Right lobe of liver (tissue), 6 donors: Measurements from ENCODE around the gene NFATC1. TPM values are rescaled to one million over a fixed set of nuclear protein-coding genes. Genes with fewer than 3 reads are reported as not detected.

ENCODE experiments used
- ATAC-seq, 4 donors: fragments of 200-7000 bp; cut with Tn5 transposase; one replicate each; pipeline ENCODE4 v1.9.1; 2020; ENCODE audit warnings: mild to moderate bottlenecking in 4 of 4, moderate library complexity in 4 of 4
- DNase-seq, 3 donors: peaks; one replicate each; pipeline ENCODE4 v3.0.0-alpha.2; 2020
- H3K27ac ChIP-seq, 3 donors: fragments of 200-600 bp; one replicate each; pipeline ENCODE4 v1.8.0; 2022
- H3K27me3 ChIP-seq, 2 donors: fragments of 200-600 bp; one replicate each; pipeline ENCODE4 v1.8.0; 2022
- H3K36me3 ChIP-seq, 4 donors: fragments of 200-600 bp; sonication (generic) in 1 of 4; one replicate each; pipeline versions ENCODE4 v1.5.1 to v1.8.0; 2017 to 2022; ENCODE audit warnings: control low read depth in 1 of 4
- H3K4me1 ChIP-seq, 4 donors: fragments of 200-600 bp; sonication (generic) in 1 of 4; one replicate each; pipeline versions ENCODE4 v1.5.1 to v1.8.0; 2017 to 2022; ENCODE audit warnings: control low read depth in 1 of 4
- H3K4me3 ChIP-seq, 3 donors: fragments of 200-600 bp; one replicate each; pipeline ENCODE4 v1.8.0; 2022
- H3K9me3 ChIP-seq, 4 donors: fragments of 200-600 bp; sonication (generic) in 1 of 4; one replicate each; pipeline versions ENCODE4 v1.5.1 to v1.8.0; 2017 to 2022; ENCODE audit warnings: control low read depth in 1 of 4
- POLR2A ChIP-seq: fragments of 450-650 bp; IDR thresholded peaks from one replicate; pipeline ENCODE4 v1.6.1; 2017; ENCODE audit warnings: antibody characterized with exemption, mild to moderate bottlenecking
- WGBS: methylation state at CpG from one replicate; pipeline ENCODE4 v1.1.6; 2018; ENCODE audit warnings: low coverage, low lambda C conversion rate; ENCODE audit not compliant: insufficient coverage; ENCODE audit errors: missing lambda C conversion rate; 5-methylcytosine and 5-hydroxymethylcytosine counted together
- intact Hi-C, 2 donors: fragments of 100-400 bp; cut with DNase I; formaldehyde crosslinking; loops; one replicate each; pipeline versions ENCODE4 v1.11.2 to v1.14.1; 2022
- total RNA-seq, 6 experiments: library from RNA; depleted of rRNA in 2 of 6; stranded (reverse); fragments of >200 nt in 2 of 6; fragmentation: NEBNext Ultra II Directional in 3 of 6; extraction: Animal tissue kit (Norgen Biotek cat#: 25700) in 3 of 6; gene quantifications; one replicate each; pipeline versions ENCODE4 v1.1.0 to v1.2.4, GENCODE V29; 2016 to 2023
- TF ChIP-seq, protein P1 (sequence below), 4 donors: fragments of 200-600 bp in 3 of 4; fragments of 450-650 bp in 1 of 4; IDR thresholded peaks; one replicate each; pipeline versions ENCODE4 v1.5.1 to v1.8.0; 2016 to 2022; ENCODE audit warnings: antibody characterized with exemption in 4 of 4, mild to moderate bottlenecking in 2 of 4
- donor health status: DM: no; HTN: yes; CAD: no.
- donor health status: DM: no; HTN: no; CAD: no.
- donor health status: DM: no; HTN: no; CAD: no.
- donor health status: DM: no; HTN: yes; CAD: no.
- donor health status: DM: no; HTN: yes; CAD: no.

NFATC1 gene
- total RNA-seq, 6 experiments from 2014 or later = 1.00 to 4.3 (median 2.9) TPM

DNA sequence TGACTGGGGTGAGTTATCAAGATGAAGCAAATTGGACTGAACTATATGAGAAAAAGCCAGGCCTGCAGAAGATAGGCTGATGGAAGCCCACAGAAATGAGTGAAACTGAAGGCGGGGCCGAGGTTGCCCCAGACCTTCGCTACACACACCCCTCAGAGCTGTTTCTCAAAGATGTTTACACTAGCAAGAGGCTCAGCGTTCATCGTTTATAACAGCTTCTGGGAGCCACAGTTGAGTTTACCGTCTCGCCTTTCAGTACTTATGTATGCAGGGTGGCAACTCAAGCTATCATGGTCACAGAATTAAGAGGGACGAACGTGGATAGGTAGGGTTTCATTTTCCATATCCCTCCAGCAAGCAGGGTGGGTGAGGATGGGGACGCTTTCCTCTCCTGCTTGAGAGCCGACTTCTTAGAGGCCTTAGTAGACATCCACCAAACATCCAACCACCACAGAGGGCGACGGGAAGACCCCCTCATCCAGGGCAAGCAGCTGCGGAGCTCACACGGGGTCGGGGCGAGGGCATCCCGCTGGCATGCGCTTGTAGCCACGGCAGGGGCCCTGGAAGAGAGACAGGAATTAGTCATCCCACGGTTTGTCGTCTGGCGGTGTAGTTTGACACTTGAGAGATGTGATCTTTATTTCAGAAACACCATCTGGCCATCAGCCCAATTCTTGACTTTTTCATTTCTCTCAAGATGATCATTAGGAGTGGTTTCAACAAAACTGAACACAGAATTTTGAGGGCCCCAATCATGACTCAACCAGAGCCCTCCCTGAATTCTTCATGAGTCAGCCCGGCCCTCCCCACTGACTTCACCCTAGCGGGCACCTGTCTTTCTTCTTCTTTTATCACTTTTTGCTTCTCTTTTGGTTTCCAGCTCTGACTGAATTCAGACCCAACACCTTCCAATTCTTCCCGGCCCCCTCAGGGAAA, 174.8 kb downstream of the NFATC1 start:
- peak in 2 of 3 donors; percentile 14 to 26 for DNase-seq
- Histone ChIP-seq H3K27ac (no peak overlapping the region), H3K27me3 (no peaks in the 10 kb centered on the region), H3K9me3 (no peaks in the 10 kb centered on the region), H3K36me3 (no peaks in the 10 kb centered on the region), H3K4me1 (no peaks in the 10 kb centered on the region), H3K4me3 (no peak overlapping the region)
- 60% methylated on average over 14 of the region's 26 CpGs for WGBS
- TF ChIP-seq POLR2A = no peak
- TF ChIP-seq, protein P1, sequence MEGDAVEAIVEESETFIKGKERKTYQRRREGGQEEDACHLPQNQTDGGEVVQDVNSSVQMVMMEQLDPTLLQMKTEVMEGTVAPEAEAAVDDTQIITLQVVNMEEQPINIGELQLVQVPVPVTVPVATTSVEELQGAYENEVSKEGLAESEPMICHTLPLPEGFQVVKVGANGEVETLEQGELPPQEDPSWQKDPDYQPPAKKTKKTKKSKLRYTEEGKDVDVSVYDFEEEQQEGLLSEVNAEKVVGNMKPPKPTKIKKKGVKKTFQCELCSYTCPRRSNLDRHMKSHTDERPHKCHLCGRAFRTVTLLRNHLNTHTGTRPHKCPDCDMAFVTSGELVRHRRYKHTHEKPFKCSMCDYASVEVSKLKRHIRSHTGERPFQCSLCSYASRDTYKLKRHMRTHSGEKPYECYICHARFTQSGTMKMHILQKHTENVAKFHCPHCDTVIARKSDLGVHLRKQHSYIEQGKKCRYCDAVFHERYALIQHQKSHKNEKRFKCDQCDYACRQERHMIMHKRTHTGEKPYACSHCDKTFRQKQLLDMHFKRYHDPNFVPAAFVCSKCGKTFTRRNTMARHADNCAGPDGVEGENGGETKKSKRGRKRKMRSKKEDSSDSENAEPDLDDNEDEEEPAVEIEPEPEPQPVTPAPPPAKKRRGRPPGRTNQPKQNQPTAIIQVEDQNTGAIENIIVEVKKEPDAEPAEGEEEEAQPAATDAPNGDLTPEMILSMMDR (IDR thresholded peaks at IDR 0.05) = no peak
- ATAC-seq = no peak
- intact Hi-C loops = no loop called here

DNA sequence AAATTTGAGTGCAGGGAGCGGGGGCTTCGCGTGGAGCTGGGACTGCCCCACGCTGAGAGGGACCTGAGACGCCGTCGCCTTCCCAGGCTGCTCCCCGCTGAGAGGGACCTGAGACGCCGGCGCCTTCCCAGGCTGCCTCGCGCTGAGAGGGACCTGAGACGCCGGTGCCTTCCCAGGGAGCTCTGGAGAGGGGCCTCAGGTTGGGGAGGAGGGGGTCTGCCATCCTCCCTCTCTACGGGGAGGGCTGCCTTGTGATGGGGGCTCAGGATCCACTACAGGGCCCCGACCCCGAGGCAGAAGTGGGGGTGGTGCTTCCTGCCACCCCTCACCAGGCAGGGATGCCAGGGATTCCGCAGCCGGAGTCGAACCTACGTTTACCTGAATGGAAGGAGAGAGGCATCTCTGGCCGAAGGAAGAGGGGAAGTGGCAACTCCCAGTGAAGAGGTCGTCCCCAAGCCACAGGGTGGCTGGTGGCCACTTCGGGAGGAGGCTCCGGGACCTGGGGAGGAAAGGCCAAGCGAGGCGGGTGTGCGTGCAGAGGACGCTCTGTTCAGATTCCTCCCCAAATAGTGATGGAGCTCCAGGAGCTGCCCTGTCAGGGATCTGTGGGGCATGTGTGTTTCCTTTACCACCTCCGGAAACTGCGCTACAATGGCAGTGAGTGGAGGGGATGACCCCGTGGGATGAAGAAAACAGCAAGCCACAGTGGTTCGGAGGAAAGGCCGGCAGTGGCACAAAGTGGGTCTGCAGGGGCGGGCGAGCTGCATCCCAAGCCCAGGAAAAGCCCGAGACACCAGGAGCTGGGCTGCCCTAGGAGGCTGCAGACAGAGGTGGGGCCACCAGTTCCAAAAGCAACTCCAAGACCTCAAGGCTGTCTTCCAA, 175.7 kb downstream of the NFATC1 start:
- H3K27me3 ChIP-seq = no peaks in the 10 kb centered on the region
- TF ChIP-seq, protein P1 (IDR thresholded peaks at IDR 0.05) = no peak
- no peak for ATAC-seq
- 74% methylated on average over 13 of the region's 38 CpGs for WGBS
- intact Hi-C loops = no loop called here
- no peaks in the 10 kb centered on the region for H3K9me3 ChIP-seq
- no peak overlapping the region for H3K4me3 ChIP-seq
- H3K36me3 ChIP-seq = no peaks in the 10 kb centered on the region
- H3K27ac ChIP-seq = no peak overlapping the region
- peak in 2 of 3 donors; percentile 29 to 36 for DNase-seq
- H3K4me1 ChIP-seq = no peaks in the 10 kb centered on the region

DNA sequence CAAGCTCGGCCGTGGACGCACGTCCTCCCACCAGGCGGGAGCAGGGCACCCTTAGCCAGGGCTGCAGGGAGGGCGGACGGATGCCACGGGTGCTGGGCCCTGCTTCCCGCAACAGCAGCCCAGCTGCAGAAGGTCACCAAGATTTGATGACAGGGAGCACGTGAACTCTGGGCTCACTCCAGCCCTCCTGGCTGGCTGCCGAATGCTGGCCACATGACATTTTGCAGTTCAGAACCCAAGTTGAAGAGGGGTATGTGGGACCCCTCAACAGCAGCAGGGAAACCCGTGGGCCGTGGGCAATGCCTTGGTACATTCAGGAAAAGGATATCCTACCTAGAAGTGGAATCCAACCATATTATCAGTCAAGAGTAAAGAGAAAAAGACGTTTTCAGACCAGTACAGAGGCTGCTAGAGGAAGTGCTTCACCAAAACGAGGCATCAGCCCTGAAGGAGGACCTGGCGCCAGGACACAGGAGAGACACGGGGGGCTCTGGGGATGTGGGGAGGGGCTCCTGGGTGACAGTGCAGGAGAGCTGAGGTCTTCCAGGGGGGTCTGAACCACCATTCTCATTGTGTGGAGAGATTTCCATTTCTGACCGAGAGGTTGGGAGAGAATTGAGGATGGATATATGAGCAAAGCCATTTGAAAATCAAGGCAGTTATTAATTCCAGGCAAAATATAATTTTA, 176.5 kb downstream of the NFATC1 start:
- Histone ChIP-seq H3K4me1 (no peaks in the 10 kb centered on the region), H3K27ac (no peak overlapping the region), H3K4me3 (no peak overlapping the region), H3K27me3 (no peaks in the 10 kb centered on the region), H3K36me3 (no peaks in the 10 kb centered on the region), H3K9me3 (no peaks in the 10 kb centered on the region)
- WGBS = 47% methylated on average over 8 of the region's 18 CpGs
- intact Hi-C loops = no loop called here
- TF ChIP-seq, protein P1 (IDR thresholded peaks at IDR 0.05) = no peak
- TF ChIP-seq POLR2A = no peak
- DNase-seq = peak; percentile 14 to 28 (median 28)
- no peak for ATAC-seq

DNA sequence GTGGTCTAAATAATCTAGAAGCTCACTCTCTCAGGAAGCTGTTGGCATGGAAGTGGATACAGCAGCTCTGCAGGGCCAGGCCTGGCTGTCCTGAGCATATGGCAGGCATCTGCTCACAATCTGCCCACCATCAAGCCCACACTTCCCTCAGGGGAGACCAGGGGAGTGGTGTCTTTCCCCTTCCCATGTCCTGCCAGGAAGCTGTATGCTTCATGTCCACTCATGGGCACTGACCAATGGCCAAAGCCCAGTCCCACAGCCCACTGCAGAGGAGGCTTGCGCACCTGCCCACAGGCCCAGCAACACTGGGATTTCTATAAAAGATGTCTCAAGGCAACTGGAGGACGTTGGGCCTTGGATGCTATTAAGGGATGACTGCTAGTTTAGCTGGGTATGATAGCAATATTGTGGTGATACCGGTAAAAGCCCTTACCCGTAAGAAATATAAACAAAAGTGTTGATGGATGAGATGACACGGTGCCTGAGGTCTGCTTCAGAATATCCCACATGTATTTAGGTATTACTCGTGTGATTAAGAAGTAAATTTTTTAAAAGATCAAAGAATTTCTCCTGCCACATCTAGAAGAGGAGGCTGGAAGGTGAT, 177.2 kb downstream of the NFATC1 start:
- H3K9me3 ChIP-seq = no peaks in the 10 kb centered on the region
- ATAC-seq (no peak), DNase-seq (peak in 2 of 3 donors; percentile 10 to 11)
- no peak overlapping the region for H3K27ac ChIP-seq
- H3K36me3 ChIP-seq = no peaks in the 10 kb centered on the region
- TF ChIP-seq POLR2A = no peak
- TF ChIP-seq, protein P1 (IDR thresholded peaks at IDR 0.05) = no peak
- 60% methylated on average over 5 of the region's 6 CpGs for WGBS
- no peak overlapping the region for H3K4me3 ChIP-seq
- intact Hi-C loops = no loop called here
- H3K27me3 ChIP-seq = no peaks in the 10 kb centered on the region
- H3K4me1 ChIP-seq = no peaks in the 10 kb centered on the region
